ENCODE measurements around the gene GBP6.

DNA sequence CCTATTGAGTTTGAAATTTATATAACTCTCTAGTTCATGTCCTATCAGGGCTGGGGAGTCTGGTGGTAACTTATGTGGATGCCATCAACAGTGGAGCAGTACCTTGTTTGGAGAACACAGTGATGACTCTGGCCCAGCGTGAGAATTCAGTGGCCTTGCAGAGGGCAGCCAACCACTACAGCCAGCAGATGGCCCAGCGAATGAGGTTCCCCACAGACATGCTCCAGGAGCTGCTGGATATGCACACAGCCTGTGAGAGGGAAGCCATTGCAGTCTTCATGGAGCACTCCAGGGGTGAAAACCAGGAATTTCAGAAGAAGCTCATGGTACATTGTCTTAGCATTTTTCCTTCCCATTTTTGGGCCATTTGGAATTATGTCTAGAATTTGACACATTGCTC lies 32.0 kb upstream of the GBP6 start:
- TF ChIP-seq, protein P1, sequence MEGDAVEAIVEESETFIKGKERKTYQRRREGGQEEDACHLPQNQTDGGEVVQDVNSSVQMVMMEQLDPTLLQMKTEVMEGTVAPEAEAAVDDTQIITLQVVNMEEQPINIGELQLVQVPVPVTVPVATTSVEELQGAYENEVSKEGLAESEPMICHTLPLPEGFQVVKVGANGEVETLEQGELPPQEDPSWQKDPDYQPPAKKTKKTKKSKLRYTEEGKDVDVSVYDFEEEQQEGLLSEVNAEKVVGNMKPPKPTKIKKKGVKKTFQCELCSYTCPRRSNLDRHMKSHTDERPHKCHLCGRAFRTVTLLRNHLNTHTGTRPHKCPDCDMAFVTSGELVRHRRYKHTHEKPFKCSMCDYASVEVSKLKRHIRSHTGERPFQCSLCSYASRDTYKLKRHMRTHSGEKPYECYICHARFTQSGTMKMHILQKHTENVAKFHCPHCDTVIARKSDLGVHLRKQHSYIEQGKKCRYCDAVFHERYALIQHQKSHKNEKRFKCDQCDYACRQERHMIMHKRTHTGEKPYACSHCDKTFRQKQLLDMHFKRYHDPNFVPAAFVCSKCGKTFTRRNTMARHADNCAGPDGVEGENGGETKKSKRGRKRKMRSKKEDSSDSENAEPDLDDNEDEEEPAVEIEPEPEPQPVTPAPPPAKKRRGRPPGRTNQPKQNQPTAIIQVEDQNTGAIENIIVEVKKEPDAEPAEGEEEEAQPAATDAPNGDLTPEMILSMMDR (IDR thresholded peaks at IDR 0.05; ENCODE audit: borderline replicate concordance, extremely low read depth, low read length, poor library complexity, severe bottlenecking) = no peak
- TF ChIP-seq EZH2 (IDR thresholded peaks at IDR 0.05; ENCODE audit: borderline replicate concordance, low read depth, low read length, severe bottlenecking) = no peak
